ENCODE measurements around the gene GMPS.
"Not testable (repeated sequence)": the region's sequence is repeated elsewhere in the genome, so short reads cannot be mapped to it uniquely, and the experiment has no call there.

Gene GMPS

GRCh38 chr3:155946178-155946577 lies 75.7 kb downstream of the GMPS start:
- DNase-seq: no peak

DNA sequence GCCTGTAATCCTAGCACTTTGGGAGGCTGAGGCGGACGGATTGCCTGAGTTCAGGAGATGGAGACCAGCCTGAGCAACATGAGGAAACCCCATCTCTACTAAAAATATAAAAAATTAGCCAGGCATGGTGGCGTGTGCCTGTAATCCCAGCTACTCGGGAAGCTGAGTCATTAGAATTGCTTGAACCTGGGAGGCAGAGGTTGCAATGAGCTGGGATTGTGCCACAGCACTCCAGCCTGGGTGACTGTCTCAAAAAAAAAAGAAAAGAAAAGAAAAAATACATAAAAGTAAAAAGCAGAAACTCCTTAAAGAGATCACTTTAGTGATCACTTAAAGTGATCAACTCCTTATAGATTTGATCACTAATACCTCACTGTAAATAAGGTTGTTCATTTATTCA lies 78.0 kb downstream of the GMPS start:
- DNase-seq: no peak

DNA sequence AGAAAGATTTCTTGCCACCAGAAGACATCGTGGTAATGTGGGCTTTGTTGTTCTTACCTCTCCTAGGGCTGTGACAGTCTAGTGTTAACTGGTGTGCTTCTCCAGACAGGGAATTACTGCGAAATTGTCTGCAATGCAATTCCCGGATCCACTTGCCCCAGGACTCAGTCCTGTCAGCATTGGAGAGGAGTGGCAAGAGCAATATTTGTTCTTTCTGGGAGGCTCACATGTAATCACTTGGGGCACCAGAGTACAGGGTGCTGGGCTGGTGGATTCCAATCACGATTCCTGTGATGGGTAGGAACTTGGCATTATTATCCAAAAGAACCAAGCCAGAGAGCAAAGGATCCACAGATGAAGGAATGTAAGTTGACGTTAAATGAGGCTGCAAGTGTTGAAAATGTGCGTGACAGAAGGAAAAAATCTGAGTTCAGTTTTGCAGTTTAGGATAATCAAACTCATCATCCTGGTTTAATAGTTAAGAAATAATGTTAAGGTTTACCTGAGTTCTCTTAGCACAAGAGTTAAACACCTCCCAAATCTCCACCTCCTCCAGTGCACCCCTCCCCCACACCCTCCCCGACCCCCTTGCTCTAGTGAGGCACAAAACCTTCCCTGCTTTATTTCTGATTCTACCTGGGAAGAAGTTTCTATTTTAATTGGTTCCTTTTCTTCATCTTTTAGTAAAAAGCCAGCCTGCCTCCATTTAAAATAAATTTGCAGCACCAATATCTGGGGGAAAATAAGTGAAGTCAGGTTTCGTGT lies 79.2 kb downstream of the GMPS start:
- no peak for DNase-seq

GRCh38 chr3:155956508-155957411 lies 86.3 kb downstream of the GMPS start:
- DNase-seq: no peak

- DNase-seq: no peak
These were observed 87.0 kb downstream of the GMPS start for GRCh38 chr3:155957412-155957880.

DNA sequence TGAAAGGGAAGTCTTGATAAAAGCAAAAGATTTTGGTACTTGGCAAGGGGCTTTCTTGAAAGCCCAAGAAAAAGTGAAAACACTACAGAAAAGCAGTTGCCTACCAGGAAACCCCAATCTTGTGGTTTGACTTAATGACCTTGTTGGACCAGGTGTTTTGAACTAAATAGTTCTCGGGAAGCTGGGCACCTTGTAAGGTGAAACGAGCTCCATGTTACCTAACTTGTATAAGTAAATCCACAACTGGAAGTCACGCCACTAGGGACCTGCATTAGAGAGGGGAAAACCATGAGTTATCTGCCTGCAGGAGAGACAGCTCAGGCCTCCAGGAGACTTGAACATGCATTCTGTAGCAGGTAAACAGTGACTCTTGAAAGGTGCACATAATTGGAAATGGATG lies 88.2 kb downstream of the GMPS start:
- no peak for DNase-seq

- no peak for DNase-seq
These were observed 89.6 kb downstream of the GMPS start for GRCh38 chr3:155960060-155960459.

DNA sequence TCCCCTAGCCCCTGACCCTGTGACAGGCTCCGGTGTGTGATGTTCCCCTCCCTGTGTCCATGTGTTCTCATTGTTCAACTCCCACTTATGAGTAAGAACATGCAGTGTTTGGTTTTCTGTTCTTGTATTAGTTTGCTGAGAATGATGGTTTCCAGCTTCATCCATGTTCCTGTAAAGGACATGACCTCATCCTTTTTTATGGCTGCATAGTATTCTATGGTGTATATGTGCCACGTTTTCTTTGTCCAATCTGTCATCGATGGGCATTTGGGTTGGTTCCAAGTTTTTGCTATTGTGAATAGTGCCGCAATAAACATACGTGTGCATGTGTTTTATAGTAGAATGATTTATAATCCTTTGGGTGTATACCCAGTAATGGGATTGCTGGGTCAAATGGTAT lies 90.6 kb downstream of the GMPS start:
- DNase-seq: not testable (repeated sequence)

DNA sequence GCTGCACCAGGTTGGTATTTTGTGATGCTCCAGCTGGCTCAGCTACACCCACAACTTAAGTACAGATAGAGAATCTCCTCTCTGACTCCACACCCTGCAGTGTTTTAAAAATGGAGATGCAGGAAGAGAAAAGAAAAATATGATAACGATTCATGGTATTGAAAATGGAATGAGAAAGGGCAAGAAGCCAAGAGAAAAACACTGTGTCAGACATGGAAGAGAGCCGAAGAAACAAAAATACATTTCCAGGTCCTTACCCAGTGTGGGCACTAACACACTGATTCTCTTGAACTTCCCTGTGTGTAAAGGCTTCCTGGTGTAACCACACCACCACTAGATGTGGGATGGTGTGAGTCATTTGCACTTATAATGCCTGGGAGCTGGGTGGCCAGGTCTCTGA lies 93.1 kb downstream of the GMPS start:
- DNase-seq: no peak

- DNase-seq: peak; percentile 19
These were observed 99.9 kb downstream of the GMPS start for GRCh38 chr3:155970398-155970797.

GRCh38 chr3:155972885-155973584 lies 102.6 kb downstream of the GMPS start:
- no peak for DNase-seq

DNA sequence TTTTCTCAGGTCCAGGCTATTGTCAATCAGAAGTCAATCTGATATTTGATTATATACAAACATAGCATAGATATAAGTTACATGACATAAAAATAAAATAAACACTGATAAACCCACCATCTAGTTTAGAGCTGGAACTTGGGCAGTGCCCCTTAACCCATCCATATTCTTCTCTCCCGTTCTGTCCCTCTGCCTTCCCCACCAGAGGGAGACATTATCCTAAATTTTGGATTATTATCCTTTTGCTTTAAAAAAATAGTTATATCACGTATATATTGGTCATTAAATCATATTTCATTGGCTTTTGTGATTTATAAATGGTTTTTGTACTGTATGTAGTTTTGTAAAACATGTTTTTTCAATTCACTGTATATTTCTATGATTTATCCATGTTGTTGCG lies 107.9 kb downstream of the GMPS start:
- no peak for DNase-seq

GRCh38 chr3:155979746-155980145 lies 109.3 kb downstream of the GMPS start:
- no peak for DNase-seq

DNA sequence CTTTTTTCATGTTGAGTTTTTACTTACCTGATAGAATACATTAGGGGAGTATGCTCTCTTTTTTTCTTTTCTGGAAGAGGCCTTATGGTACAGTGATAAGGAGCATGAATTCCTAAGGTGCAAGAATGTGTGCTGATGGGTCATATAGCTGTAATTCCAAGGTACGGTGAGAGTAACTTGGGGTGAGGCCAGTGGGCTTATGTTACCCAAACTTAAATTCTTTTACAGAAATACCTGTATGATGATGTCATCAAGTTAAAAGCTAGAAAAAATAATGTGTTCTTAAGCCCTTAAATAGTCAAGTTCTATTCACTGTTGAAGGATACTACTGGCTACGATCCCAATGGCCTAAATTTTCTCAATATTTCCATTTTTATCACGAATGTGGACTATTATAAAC lies 111.2 kb downstream of the GMPS start:
- DNase-seq: no peak

DNA sequence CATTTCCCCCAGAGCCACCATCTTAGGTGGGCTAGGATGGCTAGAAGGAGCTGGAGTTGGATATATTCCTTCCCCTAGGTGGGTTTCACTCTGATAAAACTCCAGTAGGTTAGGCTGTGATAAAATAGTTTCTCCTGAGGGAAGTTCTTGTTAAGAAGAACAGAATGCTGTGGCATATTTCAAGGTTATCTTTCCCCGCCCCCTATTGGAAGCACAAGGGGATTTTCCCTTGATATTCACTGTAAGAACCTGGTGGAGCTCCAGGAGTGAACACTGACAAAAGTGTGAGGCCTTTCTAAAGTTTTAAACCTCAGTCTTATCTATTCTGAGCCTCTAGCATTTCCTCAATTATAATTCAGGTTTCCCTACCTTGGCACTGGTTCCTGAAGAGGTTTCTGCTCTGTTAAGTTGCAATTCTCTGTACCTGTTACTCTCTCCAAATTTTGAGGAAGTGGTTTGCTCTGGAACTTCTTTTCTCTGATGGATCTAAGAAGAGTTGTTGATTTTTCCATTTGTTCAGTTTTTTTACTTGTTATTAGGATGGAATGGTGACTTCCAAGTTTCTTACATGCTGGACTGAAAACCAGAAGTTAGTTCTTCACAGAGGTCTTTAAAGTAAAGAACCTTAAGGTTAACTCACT lies 113.5 kb downstream of the GMPS start:
- no peak for DNase-seq

DNA sequence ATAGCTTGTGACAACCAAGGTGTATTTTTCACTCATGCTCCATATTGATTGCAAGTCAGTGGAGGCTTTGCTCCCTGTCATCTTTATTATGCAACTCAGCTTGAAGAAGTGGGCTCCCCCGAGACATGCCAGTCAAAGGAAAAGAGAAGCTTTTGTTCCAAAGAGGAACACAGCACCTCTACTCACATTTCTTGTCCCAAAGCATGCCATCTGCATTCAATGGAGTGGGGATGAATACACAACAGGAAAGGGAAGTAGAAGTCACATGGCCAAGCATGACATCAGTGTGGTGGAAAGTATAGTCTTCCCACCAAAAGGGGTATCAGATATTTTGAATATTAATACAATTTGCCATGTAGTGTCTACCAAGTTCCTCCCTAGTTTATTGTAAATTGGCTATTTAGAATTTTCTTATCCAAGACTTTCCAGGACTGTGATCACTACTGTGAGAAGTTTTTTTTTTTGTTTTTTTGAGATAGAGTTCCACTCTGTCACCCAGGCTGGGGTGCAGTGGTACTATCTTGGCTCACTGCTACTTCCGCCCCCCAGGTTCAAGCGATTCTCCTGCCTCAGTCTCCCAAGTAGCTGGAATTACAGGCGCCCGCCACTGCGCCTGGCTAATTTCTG lies 114.5 kb downstream of the GMPS start:
- DNase-seq: no peak

DNA sequence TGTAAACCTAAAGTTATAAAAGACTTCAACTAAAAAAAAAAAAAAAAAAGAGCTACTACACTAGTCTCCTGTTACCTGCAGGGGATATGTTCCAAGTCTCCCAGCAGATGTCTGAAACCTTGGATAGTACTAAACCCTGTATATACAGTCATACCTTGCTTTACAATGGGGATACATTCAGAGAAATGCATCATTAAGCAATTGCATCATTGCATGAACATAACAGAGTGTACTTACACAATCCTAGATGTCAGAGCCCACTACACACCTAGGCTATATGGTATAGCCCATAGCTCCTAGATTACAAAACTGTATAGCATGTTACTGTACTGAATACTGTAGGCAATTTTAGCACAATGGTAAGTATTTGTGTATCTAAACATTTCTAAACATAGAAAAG lies 119.1 kb downstream of the GMPS start:
- DNase-seq: no peak

GRCh38 chr3:155991212-155991611 lies 120.8 kb downstream of the GMPS start:
- DNase-seq: no peak

DNA sequence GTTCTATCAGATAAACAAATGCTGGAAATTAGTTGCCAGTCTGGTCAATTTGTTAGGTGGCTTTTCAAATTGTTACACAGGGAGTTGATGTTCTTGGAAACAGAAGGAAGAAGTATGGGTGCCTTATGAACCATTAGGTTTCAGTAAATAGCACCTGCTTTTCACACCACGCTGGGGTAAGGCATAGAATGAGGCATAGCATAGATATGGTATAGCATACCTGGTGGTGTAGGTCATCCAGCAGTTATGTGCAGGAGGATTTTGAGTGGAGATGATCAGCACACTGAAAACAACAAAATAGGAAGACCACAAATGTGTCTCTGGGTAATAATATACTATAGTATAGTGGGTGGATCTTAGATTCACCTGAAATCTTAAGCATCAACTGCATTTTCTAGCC lies 121.4 kb downstream of the GMPS start:
- no peak for DNase-seq
